Activated naive CD8-positive, alpha-beta T cell (primary cell): ENCODE data around the gene NDUFV3.
A peak's percentile ranks its signal among the peaks of the same experiment; 100 is the strongest.
"Not testable (repeated sequence)": the region's sequence is repeated elsewhere in the genome, so short reads cannot be mapped to it uniquely, and the experiment has no call there.

Source experiments
- H3K27ac Mint-ChIP-seq: one replicate; pipeline ENCODE4 v1.8.0; 2021; ENCODE audit warnings: mixed read lengths
- H3K27me3 Mint-ChIP-seq: one replicate; pipeline ENCODE4 v1.8.0; 2021; ENCODE audit warnings: mixed read lengths
- H3K36me3 Mint-ChIP-seq: one replicate; pipeline ENCODE4 v1.8.0; 2021; ENCODE audit warnings: mixed read lengths
- H3K4me1 Mint-ChIP-seq: one replicate; pipeline ENCODE4 v1.8.0; 2021; ENCODE audit warnings: low read depth, mixed read lengths
- H3K4me3 Mint-ChIP-seq: one replicate; pipeline ENCODE4 v1.8.0; 2021; ENCODE audit warnings: mild to moderate bottlenecking, mixed read lengths
- H3K9me3 Mint-ChIP-seq: one replicate; pipeline ENCODE4 v1.8.0; 2021; ENCODE audit warnings: low read depth, mixed read lengths

The NDUFV3 gene

DNA sequence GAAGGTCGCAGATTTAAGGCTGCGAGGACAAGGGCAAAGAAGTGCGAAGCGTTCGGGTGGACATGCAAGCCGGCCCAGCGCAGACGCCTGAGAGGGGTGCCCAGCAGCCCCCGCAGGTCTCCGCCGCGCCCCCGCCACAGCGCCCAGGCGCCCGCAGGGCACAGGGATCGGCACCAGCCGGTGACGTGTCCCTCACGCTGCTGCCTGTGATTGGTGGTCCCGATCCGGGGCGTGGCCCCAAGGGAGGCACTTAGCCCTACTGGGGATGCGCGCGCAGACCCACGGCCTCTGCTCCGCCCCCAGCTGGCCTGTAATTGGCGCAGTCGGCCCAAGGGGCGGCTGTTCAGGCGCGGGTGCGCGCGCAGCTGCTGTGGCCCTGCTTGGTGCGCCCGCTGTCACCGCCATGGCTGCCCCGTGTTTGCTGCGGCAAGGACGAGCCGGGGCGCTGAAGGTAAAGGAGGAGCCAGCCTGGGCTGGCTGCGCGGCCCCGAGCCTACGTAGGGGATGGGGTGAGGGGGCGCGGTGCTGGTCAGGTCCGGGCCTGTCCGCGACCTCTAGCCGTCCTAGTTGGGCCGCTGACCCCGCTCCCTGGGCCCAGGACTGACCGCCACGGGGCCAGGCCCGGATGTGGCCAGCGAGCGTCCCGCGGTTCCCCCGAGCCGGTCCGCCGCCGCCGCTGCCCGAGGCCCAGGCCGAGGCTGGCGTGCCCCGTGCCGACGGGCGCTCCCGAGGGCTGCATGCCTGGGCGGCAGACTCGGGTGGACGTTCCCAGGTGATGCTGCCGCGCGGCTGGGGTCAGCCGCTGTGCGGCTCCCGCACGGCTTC lies at the start of gene NDUFV3:
TSS of gene NDUFV3 (plus strand) at position 379 of the 825 bp plus-strand sequence. CDS start at position 404, 25 bp downstream.
- Mint-ChIP-seq H3K27ac (peak within 1 kb of the TSS; percentile 97), H3K36me3 (no peaks in the 10 kb centered on the region), H3K4me1 (peaks cover 21% of the 10 kb centered on the region), H3K27me3 (no peaks in the 10 kb centered on the region), H3K4me3 (peak within 1 kb of the TSS; percentile 90), H3K9me3 (no peaks in the 10 kb centered on the region)

GRCh38 chr21:42844411-42845113 lies 48.5 kb upstream of the NDUFV3 start:
- Mint-ChIP-seq H3K27me3 (no peaks in the 10 kb centered on the region), H3K4me1 (peaks cover 12% of the 10 kb centered on the region), H3K27ac (no peak overlapping the region), H3K9me3 (no peaks in the 10 kb centered on the region), H3K36me3 (peaks cover 9% of the 10 kb centered on the region), H3K4me3 (no peak overlapping the region)

DNA sequence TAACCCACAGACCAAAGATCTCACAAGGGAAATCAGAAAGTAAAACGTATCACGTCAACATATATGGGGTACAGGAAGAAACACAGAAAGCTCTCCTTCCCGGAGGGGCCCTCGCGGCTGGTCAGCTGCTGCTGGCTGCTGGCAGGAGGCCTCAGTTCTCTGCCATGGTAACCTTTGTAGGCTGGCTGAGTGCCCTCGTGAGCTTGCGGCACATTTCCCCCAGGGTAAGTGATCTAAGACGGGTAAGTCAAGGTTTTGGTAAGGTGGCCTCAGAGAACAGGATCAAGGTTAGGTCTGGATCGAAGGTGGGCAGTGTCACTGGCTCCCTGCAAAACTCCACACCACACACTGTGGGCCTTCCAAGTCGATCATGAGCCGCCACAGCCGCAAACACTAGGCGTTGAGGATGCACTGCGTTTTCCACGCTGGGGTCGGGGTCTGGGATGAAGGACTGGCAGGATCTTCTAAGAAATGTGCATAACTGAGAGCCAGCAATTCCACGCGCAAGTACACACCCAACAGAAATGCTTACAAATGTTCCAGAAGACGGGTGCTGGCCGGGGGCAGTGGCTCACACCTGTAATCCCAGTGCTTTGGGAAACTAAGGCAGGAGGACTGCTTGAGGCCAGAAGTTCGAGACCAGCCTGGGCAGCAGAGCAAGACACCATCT lies 47.7 kb upstream of the NDUFV3 start:
- Mint-ChIP-seq H3K4me1 (peaks cover 12% of the 10 kb centered on the region), H3K27me3 (no peaks in the 10 kb centered on the region), H3K36me3 (peaks cover 9% of the 10 kb centered on the region), H3K27ac (no peak overlapping the region), H3K9me3 (no peaks in the 10 kb centered on the region), H3K4me3 (no peak overlapping the region)

- H3K4me3 Mint-ChIP-seq = no peak overlapping the region
- H3K27me3 Mint-ChIP-seq = no peaks in the 10 kb centered on the region
- no peak overlapping the region for H3K27ac Mint-ChIP-seq
- no peaks in the 10 kb centered on the region for H3K9me3 Mint-ChIP-seq
- peaks cover 12% of the 10 kb centered on the region for H3K4me1 Mint-ChIP-seq
- peaks cover 9% of the 10 kb centered on the region for H3K36me3 Mint-ChIP-seq
Observed at GRCh38 chr21:42846221-42846620, 46.9 kb upstream of the NDUFV3 start.

GRCh38 chr21:42847051-42847707 lies 45.9 kb upstream of the NDUFV3 start:
- H3K4me3 Mint-ChIP-seq = no peak overlapping the region
- H3K4me1 Mint-ChIP-seq = peaks cover 12% of the 10 kb centered on the region
- H3K36me3 Mint-ChIP-seq = peaks cover 9% of the 10 kb centered on the region
- H3K27me3 Mint-ChIP-seq = no peaks in the 10 kb centered on the region
- no peak overlapping the region for H3K27ac Mint-ChIP-seq
- no peaks in the 10 kb centered on the region for H3K9me3 Mint-ChIP-seq

- Mint-ChIP-seq H3K27ac (no peak overlapping the region), H3K27me3 (no peaks in the 10 kb centered on the region), H3K4me3 (no peak overlapping the region), H3K4me1 (peaks cover 12% of the 10 kb centered on the region), H3K36me3 (peaks cover 9% of the 10 kb centered on the region), H3K9me3 (no peaks in the 10 kb centered on the region)
Observed at GRCh38 chr21:42847726-42848125, 45.4 kb upstream of the NDUFV3 start.

DNA sequence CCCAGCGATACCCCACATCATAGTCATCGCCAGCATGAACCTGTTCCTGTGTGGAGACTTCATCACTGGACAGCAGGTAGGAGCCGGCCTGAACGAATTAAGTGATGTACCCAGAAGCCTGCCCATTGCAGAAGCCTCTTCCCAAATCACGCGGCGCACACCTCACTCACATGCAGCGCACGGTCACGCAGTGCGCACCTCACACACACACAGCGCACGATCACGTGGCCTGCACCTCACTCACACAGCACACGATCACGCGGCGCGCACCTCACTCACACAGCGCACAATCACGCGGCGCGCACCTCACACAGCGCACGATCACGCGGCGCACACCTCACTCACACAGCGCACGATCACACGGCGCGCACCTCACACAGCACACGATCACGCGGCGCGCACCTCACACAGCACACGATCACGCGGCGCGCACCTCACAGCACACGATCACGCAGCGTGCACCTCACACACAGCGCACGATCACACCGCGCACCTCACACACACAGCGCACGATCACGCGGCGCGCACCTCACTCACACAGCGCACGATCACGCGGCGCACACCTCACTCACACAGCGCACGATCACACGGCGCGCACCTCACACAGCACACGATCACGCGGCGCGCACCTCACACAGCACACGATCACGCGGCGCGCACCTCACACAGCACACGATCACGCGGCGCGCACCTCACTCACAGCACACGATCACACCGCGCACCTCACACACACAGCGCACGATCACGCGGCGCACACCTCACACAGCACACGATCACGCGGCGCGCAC lies 44.8 kb upstream of the NDUFV3 start:
- peaks cover 12% of the 10 kb centered on the region for H3K4me1 Mint-ChIP-seq
- H3K27ac Mint-ChIP-seq, H3K36me3 Mint-ChIP-seq, H3K27me3 Mint-ChIP-seq, H3K9me3 Mint-ChIP-seq: not testable (repeated sequence)
- H3K4me3 Mint-ChIP-seq = peak overlapping the region; percentile 5

DNA sequence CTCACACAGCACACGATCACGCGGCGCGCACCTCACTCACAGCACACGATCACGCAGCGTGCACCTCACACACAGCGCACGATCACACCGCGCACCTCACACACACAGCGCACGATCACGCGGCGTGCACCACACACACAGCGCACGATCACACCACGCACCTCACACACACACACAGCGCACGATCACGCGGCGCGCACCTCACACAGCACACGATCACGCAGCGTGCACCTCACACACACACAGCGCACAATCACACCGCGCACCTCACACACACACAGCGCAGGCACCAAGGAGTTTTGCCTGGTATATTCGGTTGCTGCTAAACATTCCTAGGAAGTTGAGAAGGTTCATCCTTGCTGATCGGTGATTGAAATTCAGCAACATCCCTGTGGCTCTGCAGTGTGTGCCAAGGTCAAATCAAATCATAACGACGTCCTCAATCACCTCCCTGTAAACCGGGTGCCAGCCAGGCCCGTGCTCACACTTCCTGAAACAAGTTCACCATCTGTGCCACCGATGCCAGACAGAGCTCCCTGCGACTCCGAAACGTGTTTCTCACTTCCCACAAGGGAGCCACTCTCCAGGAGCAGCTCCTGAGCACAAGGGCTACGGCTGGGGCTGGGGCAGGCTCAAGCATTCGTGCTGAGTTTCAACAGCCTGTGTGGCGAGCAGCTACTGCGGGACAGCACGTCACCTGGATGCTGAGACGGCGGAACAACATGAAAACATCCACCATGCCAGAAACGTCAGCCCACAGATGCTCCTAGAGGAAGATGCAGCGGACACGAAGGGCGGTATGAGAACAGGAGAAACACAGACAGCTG lies 44.0 kb upstream of the NDUFV3 start:
- H3K27ac Mint-ChIP-seq = no peak overlapping the region
- no peaks in the 10 kb centered on the region for H3K27me3 Mint-ChIP-seq
- H3K36me3 Mint-ChIP-seq = peaks cover 6% of the 10 kb centered on the region
- H3K4me3 Mint-ChIP-seq = no peak overlapping the region
- peaks cover 11% of the 10 kb centered on the region for H3K4me1 Mint-ChIP-seq
- no peaks in the 10 kb centered on the region for H3K9me3 Mint-ChIP-seq

DNA sequence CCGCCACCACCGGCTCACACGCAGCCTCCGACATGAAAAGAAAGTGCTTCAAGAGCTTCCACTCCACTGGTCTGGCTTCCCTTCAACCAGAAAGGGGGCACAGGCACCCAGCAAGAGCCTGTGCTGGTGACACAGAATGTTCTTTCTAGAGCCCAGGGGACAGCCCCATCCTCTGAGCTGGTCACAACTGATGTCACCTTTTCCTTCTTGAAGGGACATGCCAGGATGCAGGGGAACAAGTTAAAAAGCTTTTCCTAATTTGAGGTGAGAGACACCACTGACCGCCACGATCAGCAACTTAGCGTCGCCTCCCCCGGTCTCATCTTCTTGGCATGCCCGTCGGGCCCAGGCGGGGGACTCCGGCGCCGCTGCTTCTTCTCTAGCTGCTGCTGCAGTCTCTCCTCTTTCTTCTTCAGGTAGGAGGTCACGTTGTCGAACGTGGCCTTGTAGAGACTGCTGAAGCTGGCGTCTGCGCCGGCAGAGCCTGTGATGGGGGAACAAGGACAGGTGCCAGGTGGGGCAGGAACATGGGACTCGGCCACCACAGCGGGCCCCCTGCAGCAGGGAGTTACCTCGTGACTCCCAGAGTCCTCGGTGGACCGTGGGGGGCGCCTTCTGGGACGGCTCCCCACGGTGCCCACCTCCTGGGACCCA lies 43.2 kb upstream of the NDUFV3 start:
- Mint-ChIP-seq H3K4me3 (no peak overlapping the region), H3K27me3 (no peaks in the 10 kb centered on the region), H3K36me3 (peaks cover 6% of the 10 kb centered on the region), H3K9me3 (no peaks in the 10 kb centered on the region), H3K27ac (no peak overlapping the region), H3K4me1 (peaks cover 9% of the 10 kb centered on the region)

DNA sequence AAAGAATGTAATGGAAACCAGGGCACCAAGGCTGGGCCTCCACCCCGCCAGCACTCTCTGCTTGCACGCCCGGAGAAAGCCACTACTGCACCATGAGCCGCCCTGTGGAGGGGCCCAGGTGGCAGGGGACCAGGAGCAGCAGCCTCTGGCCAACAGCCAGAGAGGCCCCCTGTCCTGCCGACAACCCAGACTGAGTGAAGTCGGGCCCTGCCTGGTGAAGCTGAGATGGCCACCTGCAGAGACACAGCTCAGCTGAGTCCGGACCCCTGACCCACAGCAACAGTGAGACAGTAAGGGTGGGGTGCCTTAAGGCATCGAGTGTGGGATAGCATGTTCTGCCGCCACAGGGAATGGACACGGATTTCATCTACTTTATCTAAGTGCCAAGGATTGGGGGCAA lies 42.6 kb upstream of the NDUFV3 start:
- peaks cover 5% of the 10 kb centered on the region for H3K4me1 Mint-ChIP-seq
- H3K36me3 Mint-ChIP-seq = peaks cover 4% of the 10 kb centered on the region
- H3K9me3 Mint-ChIP-seq = no peaks in the 10 kb centered on the region
- no peak overlapping the region for H3K4me3 Mint-ChIP-seq
- H3K27ac Mint-ChIP-seq = no peak overlapping the region
- no peaks in the 10 kb centered on the region for H3K27me3 Mint-ChIP-seq

- Mint-ChIP-seq H3K27me3 (no peaks in the 10 kb centered on the region), H3K36me3 (peaks cover 4% of the 10 kb centered on the region), H3K27ac (no peak overlapping the region), H3K9me3 (no peaks in the 10 kb centered on the region), H3K4me3 (no peak overlapping the region), H3K4me1 (peaks cover 4% of the 10 kb centered on the region)
Observed at GRCh38 chr21:42850866-42851391, 42.2 kb upstream of the NDUFV3 start.

DNA sequence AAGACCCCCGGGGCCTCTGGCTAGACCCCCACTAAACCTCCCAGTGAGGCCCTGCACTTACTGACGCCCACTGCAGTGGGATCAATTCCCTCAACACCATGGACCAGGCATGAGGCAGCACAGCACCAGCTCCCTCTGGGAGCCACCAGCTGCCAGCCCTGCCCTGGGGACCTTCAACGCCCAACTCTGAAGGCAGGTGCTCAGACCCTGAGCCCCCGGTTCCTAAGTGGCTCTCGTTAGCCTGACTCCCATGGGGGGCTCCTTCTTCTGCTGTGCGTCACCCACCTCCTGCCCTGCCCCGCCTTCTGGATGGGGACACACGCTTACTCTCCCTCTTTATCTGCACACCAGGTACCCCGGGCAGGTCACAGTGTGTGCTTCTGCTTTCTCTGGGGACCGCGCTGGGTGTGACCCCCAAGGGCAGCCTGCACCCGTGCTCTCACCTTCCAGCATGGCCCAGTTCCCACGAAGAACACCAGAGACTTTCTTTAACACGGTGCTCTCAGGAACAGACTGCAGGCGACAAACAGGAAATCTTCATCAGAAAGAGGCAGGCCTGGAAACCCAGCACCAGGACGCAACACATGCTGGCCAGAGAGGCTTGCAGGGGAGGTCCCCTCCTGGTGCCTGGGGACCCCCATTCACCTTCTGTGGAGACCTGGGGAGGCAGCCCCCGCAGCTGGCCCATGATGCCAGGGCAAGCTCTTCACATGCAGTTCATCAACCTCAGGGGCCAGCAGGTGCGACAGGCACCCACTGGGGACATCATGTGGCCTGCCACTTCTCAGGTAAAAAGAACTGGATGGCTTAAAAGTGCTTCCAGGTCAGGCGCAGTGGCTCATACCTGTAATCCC lies 41.1 kb upstream of the NDUFV3 start:
- Mint-ChIP-seq H3K9me3 (no peaks in the 10 kb centered on the region), H3K4me1 (peaks cover 7% of the 10 kb centered on the region), H3K27me3 (no peaks in the 10 kb centered on the region), H3K27ac (no peak overlapping the region), H3K4me3 (no peak overlapping the region), H3K36me3 (peaks cover 4% of the 10 kb centered on the region)
